HEK293 (cell line): Measurements from ENCODE around the gene BCAN.

Experiments used
- CTCF ChIA-PET: fragments of 350-600 bp; formaldehyde crosslinking; extraction: SDS; loops from one replicate; lab custom pipeline; 2021; ENCODE audit warnings: antibody characterized with exemption; lab: Yijun Ruan, JAX
- POLR2A ChIA-PET: fragments of 300-600 bp; formaldehyde crosslinking; extraction: SDS; loops from one replicate; lab custom pipeline; 2020; ENCODE audit warnings: antibody characterized with exemption, inconsistent platforms; lab: Yijun Ruan, JAX
- H3K27ac ChIP-seq: fragments of 200-500 bp; sonication (Bioruptor generic); 2 replicates; pipeline ENCODE4 v1.5.1; 2014; ENCODE audit warnings: low read depth, low read length, control low read depth, inconsistent platforms; ENCODE audit errors: extremely low read depth
- H3K36me3 ChIP-seq, 2 experiments: fragments of 200-500 bp in 1 of 2; sonication (Bioruptor generic) in 1 of 2; 1 replicate in 1 of 2; 2 replicates in 1 of 2; pipeline ENCODE4 v1.5.1; 2014 to 2017; ENCODE audit warnings: inconsistent platforms in 2 of 2, low read length in 2 of 2; ENCODE audit not compliant: control insufficient read depth in 2 of 2, insufficient read depth in 1 of 2
- H3K4me1 ChIP-seq: fragments of 200-500 bp; sonication (Bioruptor generic); 2 replicates; pipeline ENCODE4 v1.5.1; 2014; ENCODE audit warnings: mild to moderate bottlenecking, low read length, inconsistent platforms; ENCODE audit not compliant: control insufficient read depth, insufficient read depth
- H3K4me3 ChIP-seq: 2 replicates; pipeline ENCODE4 v1.5.1; 2011; ENCODE audit warnings: low read depth, mild to moderate bottlenecking, control low read depth, low read length, moderate library complexity
- H3K9me3 ChIP-seq: fragments of 200-500 bp; sonication (Bioruptor generic); 2 replicates; pipeline ENCODE4 v1.5.1; 2014; ENCODE audit warnings: low read depth, low read length, inconsistent platforms; ENCODE audit not compliant: control insufficient read depth, insufficient read depth
- ATF2 ChIP-seq: fragments of 450-650 bp; formaldehyde crosslinking; IDR thresholded peaks from 2 replicates; pipeline ENCODE4 v1.5.1; 2016; ENCODE audit warnings: missing biosample characterization, missing genetic modification characterization, low read depth
- CTCF ChIP-seq: fragments of 450-650 bp; formaldehyde crosslinking; IDR thresholded peaks from 2 replicates; pipeline ENCODE4 v1.5.1; 2016; ENCODE audit warnings: missing biosample characterization, missing genetic modification characterization
- GLIS1 ChIP-seq: fragments of 450-650 bp; formaldehyde crosslinking; IDR thresholded peaks from 2 replicates; pipeline ENCODE4 v1.5.1; 2016; ENCODE audit warnings: missing biosample characterization, missing genetic modification characterization
- GLIS2 ChIP-seq: fragments of 450-650 bp; formaldehyde crosslinking; IDR thresholded peaks from 2 replicates; pipeline ENCODE4 v1.5.1; 2016; ENCODE audit warnings: missing biosample characterization, missing genetic modification characterization
- PATZ1 ChIP-seq: fragments of 450-650 bp; formaldehyde crosslinking; IDR thresholded peaks from 2 replicates; pipeline ENCODE4 v1.5.1; 2016; ENCODE audit warnings: missing biosample characterization, missing genetic modification characterization
- PRDM1 ChIP-seq: fragments of 450-650 bp; formaldehyde crosslinking; IDR thresholded peaks from 2 replicates; pipeline ENCODE4; 2016; ENCODE audit warnings: missing biosample characterization, missing genetic modification characterization
- SP2 ChIP-seq: fragments of 450-650 bp; formaldehyde crosslinking; IDR thresholded peaks from 2 replicates; pipeline ENCODE4 v1.5.1; 2016; ENCODE audit warnings: missing biosample characterization, missing genetic modification characterization
- ZBTB1 ChIP-seq: fragments of 450-650 bp; formaldehyde crosslinking; IDR thresholded peaks from 2 replicates; pipeline ENCODE4 v1.5.1; 2016; ENCODE audit warnings: missing biosample characterization, missing genetic modification characterization
- ZFHX2 ChIP-seq: fragments of 450-650 bp; formaldehyde crosslinking; conservative IDR thresholded peaks from 2 replicates; pipeline ENCODE4 v1.5.1; 2016; ENCODE audit warnings: missing biosample characterization, missing genetic modification characterization
- ZIC2 ChIP-seq: fragments of 450-650 bp; formaldehyde crosslinking; IDR thresholded peaks from 2 replicates; pipeline ENCODE4 v1.5.1; 2016; ENCODE audit warnings: missing biosample characterization, missing genetic modification characterization
- ZNF112 ChIP-seq: fragments of 450-650 bp; formaldehyde crosslinking; IDR thresholded peaks from 2 replicates; pipeline ENCODE4 v1.5.0; 2017; ENCODE audit warnings: missing biosample characterization, missing genetic modification characterization
- ZNF157 ChIP-seq: fragments of 450-650 bp; formaldehyde crosslinking; IDR thresholded peaks from 2 replicates; pipeline ENCODE4 v1.5.1; 2016; ENCODE audit warnings: missing biosample characterization, missing genetic modification characterization
- ZNF16 ChIP-seq: fragments of 450-650 bp; formaldehyde crosslinking; IDR thresholded peaks from 2 replicates; pipeline ENCODE4 v1.5.1; 2016; ENCODE audit warnings: low read depth, missing biosample characterization, missing genetic modification characterization
- ZNF19 ChIP-seq: fragments of 450-650 bp; formaldehyde crosslinking; IDR thresholded peaks from 2 replicates; pipeline ENCODE4; 2016; ENCODE audit warnings: missing biosample characterization, missing genetic modification characterization, low read depth
- ZNF202 ChIP-seq: fragments of 450-650 bp; formaldehyde crosslinking; IDR thresholded peaks from 2 replicates; pipeline ENCODE4 v1.5.1; 2016; ENCODE audit warnings: missing biosample characterization, missing genetic modification characterization, borderline replicate concordance
- ZNF341 ChIP-seq: fragments of 450-650 bp; formaldehyde crosslinking; IDR thresholded peaks from 2 replicates; pipeline ENCODE4; 2016; ENCODE audit warnings: low read depth, missing biosample characterization, missing genetic modification characterization
- ZNF394 ChIP-seq: fragments of 450-650 bp; formaldehyde crosslinking; IDR thresholded peaks from 2 replicates; pipeline ENCODE4 v1.5.1; 2016; ENCODE audit warnings: missing biosample characterization, missing genetic modification characterization, mild to moderate bottlenecking, moderate library complexity, borderline replicate concordance
- ZNF473 ChIP-seq: fragments of 450-650 bp; formaldehyde crosslinking; IDR thresholded peaks from 2 replicates; pipeline ENCODE4 v1.5.1; 2017; ENCODE audit warnings: missing biosample characterization, missing genetic modification characterization
- ZNF558 ChIP-seq: fragments of 450-650 bp; formaldehyde crosslinking; IDR thresholded peaks from 2 replicates; pipeline ENCODE4 v1.5.1; 2016; ENCODE audit warnings: missing biosample characterization, missing genetic modification characterization
- ZNF600 ChIP-seq: fragments of 450-650 bp; formaldehyde crosslinking; IDR thresholded peaks from 2 replicates; pipeline ENCODE4 v1.5.1; 2016; ENCODE audit warnings: missing biosample characterization, missing genetic modification characterization
- ZSCAN23 ChIP-seq: fragments of 450-650 bp; formaldehyde crosslinking; IDR thresholded peaks from 2 replicates; pipeline ENCODE4 v1.5.1; 2016; ENCODE audit warnings: missing biosample characterization, missing genetic modification characterization

The BCAN gene

GRCh38 chr1:156689953-156690674 is 48.2 kb downstream of the BCAN start (continued):
- TF ChIP-seq PATZ1 = peak; percentile 68
- peak; percentile 67; the same call in 1 of the 2 replicates for TF ChIP-seq ZFHX2 (tag by site-specific recombination)
- TF ChIP-seq ZSCAN23 (tag by site-specific recombination) = 0 out of 2 replicates have a peak, but pooled peaks have one; percentile 21
- TF ChIP-seq ZNF16 (tag by site-specific recombination) = peak; percentile 73; the same call in 1 of the 2 replicates
- no peak for TF ChIP-seq ZBTB1 (tag by site-specific recombination)
- peak; percentile 99 for TF ChIP-seq PRDM1 (tag by site-specific recombination)
- TF ChIP-seq, all 188 proteins: peak for 21

- Histone ChIP-seq H3K9me3 (no peaks in the 10 kb centered on the region), H3K4me3 (no peak overlapping the region), H3K36me3 (no peaks in the 10 kb centered on the region)
- TF ChIP-seq ZNF600 (tag by site-specific recombination) (peak; percentile 89), ZNF157 (tag by site-specific recombination) (no peak)
- TF ChIP-seq, all 188 proteins: peak for 1
- ChIA-PET CTCF (interaction anchor here (0.6 to 21.1 kb wide), 23 partner anchors 14 to 496 kb away, joined by 3 to 579 read pairs (median 10); partner anchors contain the start of genes CRABP2, INSRR, ISG20L2 and METTL25B), POLR2A (interaction anchor here (1.3 to 3.9 kb wide), 7 partner anchors 14 to 50 kb away, joined by 3 to 44 read pairs (median 11); partner anchors contain the start of genes CRABP2, ISG20L2, METTL25B and MRPL24)
- H3K4me1 ChIP-seq = peaks cover 16% of the 10 kb centered on the region
- no peak overlapping the region; the same call in 1 of the 2 replicates for H3K27ac ChIP-seq
These were observed 48.7 kb downstream of the BCAN start for GRCh38 chr1:156690675-156691036.

GRCh38 chr1:156691191-156691590 is 49.3 kb downstream of the BCAN start:
- H3K4me3 ChIP-seq = no peak overlapping the region
- H3K9me3 ChIP-seq = no peaks in the 10 kb centered on the region
- TF ChIP-seq ZNF473 = no peak
- TF ChIP-seq, all 188 proteins: peak for 0
- CTCF ChIA-PET = interaction anchor here (0.5 to 21.1 kb wide), 14 partner anchors 14 to 496 kb away, joined by 3 to 579 read pairs (median 99); partner anchors contain the start of genes CRABP2, INSRR, ISG20L2 and METTL25B
- POLR2A ChIA-PET = interaction anchor here (1.9 to 3.9 kb wide), 5 partner anchors 14 to 50 kb away, joined by 8 to 44 read pairs (median 29); partner anchors contain the start of genes CRABP2, ISG20L2, METTL25B and MRPL24
- Histone ChIP-seq H3K27ac (no peak overlapping the region), H3K4me1 (peaks cover 16% of the 10 kb centered on the region), H3K36me3 (no peaks in the 10 kb centered on the region)

GRCh38 chr1:156691665-156692440 is 49.9 kb downstream of the BCAN start:
- Histone ChIP-seq H3K4me1 (peaks cover 16% of the 10 kb centered on the region), H3K36me3 (no peaks in the 10 kb centered on the region), H3K4me3 (no peak overlapping the region), H3K27ac (no peak overlapping the region), H3K9me3 (no peaks in the 10 kb centered on the region)
- ChIA-PET CTCF (interaction anchor here (0.5 to 21.1 kb wide), 11 partner anchors 15 to 453 kb away, joined by 4 to 579 read pairs (median 136); partner anchors contain the start of genes CRABP2, INSRR, ISG20L2 and METTL25B), POLR2A (interaction anchor here (0.8 to 3.9 kb wide), 3 partner anchors 9 to 37 kb away, joined by 3 to 44 read pairs (median 29); partner anchors contain the start of genes ISG20L2 and METTL25B)
- TF ChIP-seq ZNF394 (tag by site-specific recombination) (peak; percentile 20; the same call in 1 of the 2 replicates), ZFHX2 (tag by site-specific recombination) (peak; percentile 96), ATF2 (tag by site-specific recombination) (no peak), ZNF202 (no peak), CTCF (tag by site-specific recombination) (peak; percentile 40; the same call in 1 of the 2 replicates), ZNF558 (tag by site-specific recombination) (no peak), ZNF19 (tag by site-specific recombination) (no peak), ZIC2 (tag by site-specific recombination) (peak; percentile 74), GLIS2 (tag by site-specific recombination) (peak; percentile 45; the same call in 1 of the 2 replicates), SP2 (tag by site-specific recombination) (peak; percentile 37), GLIS1 (tag by site-specific recombination) (peak; percentile 33; the same call in 1 of the 2 replicates), ZNF600 (tag by site-specific recombination) (peak; percentile 91), ZNF341 (peak; percentile 64), ZNF112 (tag by site-specific recombination) (no peak)
